EL (cell line): Measurements from ENCODE around the gene KCNN3.

Experiments used
- DNase-seq: peaks from one replicate; pipeline ENCODE4 v3.0.0-alpha.2; 2016

KCNN3 gene

DNA sequence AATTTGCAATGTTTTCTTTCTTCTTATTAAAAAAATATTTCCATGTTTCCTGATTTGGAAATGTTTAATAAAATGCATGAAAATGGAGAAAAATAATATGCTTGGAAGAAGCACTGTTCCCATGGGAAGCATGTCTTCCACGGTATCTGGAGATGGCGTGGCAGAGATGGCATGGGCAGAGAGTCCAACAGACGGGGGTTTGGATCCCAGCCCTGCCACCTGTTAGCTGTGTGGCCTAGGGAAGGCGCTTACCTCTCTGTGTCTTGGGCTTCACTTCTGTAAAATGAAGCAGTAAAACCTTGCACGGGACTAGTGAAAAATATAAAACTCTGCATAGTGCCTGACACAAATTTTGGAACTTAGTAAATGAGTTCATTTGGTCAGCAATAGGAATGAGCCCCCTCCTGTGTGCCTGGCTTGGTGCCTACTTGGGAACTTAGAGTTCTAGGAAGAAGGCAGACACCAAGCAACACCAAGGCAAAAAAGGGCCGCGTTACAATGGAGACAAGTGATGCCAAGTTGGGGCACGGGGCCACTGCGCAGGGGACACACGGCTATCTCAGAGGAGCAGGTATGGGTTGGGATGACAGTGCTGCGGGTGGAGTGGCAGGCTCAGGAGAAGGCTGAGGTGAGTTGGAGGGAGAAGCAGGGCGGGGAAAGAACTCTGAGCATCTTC, 124.2 kb downstream of the KCNN3 start:
- no peak for DNase-seq

DNA sequence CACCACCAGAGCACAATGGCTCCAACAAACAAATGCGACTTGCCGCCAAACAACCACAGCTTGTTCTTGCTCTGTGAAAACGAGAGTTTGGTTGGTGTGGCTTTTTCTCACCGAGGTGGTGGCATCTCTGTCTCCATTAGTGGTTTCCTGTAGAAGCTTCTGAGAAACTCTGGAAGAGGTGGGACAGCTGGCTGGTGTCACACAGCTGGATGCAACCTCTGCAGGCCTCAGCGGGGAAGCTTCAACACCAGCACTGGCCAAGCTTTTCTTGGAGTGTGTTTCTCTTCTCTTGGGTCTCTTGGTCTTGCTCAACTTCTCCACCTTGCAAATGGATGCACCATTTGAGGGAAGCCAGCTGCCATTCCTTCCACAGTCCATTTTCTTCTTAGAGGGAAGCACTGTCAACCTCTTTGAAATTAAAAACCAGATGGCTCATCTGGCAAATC, 124.8 kb downstream of the KCNN3 start:
- DNase-seq: no peak

DNA sequence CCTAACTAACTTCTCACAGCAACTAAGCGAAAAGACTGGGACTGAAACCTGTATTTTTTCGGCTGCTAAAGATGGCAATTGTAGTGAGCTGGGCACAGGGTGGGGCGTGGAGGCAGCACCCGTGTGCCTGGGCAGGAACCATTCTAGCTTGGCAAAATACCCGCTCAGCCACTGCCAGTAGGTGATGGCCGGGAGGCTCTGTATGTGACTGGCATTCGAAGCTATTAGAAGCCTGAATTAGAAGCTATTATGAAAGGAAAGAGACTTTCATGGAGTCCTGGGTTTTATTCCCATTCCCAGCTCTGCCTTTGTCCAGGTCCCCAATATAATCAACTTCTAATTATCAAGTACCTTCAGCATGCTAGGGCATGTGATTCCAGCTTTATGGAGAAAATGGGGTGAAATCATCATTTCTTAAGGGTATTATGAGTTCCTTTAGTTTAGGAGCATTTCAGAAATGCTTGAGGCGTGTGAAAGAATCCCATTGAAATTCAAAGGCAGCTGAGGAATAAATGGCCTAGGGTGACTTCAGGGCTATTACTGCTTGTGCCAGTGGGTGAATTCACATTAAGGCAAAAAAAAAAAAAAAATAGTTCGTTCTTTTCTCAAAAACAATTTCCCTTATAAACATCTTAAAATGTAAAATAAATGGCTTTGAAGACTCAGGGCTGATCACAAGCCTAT, 125.6 kb downstream of the KCNN3 start:
- DNase-seq: no peak

DNA sequence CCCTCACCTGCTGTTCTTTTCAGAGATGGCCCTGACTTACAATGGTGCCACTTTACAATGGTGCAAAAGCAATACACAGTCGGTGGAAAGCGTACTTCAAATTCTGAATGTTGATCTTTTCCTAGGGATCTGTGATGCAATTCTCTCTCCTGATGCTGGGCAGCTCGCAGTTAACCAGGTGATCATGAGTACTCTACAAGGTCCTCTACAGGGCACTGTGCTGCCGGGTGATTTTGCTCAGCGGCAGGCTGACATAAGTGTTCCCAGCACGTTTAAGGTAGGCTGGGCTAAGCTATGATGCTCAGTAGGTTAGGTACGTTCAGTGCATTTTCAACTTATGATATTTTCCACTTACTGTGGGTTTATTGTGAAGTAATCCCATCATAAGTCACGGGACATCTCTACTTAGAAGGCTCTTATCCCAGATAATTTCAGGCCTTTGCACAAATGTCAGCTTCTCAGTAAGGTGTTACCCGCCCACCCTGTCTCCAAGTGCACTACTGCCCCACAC, 126.5 kb downstream of the KCNN3 start:
- no peak for DNase-seq

DNA sequence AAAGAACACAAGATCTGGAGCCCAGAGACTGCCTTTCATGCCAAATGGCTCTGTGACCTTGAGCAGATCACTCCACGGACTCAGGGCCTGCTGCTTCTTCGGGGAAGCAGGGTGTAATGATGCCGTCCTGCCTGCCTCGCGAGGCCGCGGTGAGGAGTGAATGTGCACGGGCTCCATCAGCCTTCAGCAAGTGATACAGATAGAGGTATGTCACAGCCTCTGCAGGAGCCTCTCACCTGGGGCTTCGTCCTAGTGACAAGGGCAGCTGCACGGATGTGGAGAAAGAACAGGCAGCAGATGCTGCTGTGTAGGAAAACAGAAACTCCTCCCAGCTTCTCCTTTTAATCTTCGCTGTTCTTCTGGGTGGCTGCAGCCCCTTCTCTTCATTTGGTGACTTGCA, 127.5 kb downstream of the KCNN3 start:
- DNase-seq: no peak

DNA sequence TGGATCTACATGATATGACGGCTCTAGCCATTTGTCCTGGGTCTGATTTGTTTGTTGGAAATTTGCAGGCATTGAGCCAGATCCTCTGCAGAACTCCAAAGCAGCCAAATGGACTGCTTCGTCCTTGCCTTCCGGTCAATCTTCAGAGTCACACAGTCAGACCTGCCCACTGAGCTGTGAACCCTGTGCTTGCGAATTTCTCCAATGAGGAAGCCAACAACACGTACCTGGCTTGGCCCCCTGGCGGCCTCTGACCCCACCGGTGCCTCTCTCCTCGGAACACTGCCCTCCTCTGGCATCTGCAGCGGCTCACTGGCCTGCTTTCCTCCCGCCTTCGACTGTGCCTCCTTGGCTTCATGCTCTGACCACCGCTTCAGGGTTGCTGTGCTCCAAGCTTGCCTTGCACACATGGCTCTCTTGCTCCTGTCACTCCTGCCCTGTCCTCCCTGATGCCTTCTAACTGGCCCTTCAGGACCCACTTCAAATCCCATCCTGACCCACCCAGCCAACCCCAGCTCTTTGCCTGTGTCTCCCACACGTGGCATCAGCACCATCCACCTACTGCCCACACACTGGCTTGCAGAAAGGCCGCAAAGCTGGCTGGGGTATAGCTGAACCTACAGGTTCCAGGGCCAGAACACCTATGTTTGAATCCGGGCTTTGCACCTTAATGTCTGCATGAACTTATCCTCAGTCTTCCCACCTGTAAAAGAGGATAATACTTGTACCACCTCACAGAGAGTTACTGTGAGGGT, 128.2 kb downstream of the KCNN3 start:
- DNase-seq: peak; percentile 9

DNA sequence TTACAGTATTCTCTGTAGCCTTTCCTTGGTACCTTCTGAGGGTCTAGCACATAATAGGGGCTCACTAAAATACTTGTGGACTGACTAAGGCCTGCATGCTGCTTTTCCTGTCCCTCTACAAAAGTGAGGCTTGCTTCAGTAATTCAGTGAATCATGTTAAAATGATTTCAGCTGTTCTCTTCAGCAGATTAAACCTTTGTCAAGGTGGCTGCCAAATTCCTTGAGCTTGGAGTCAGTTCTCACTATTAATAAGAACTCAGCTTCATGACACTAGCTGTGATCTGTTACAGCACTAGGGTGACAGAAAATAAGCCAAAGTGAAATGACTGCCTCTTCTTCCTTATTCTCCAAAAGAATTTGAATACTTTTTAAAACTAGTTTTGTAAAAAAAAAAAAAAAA, 128.8 kb downstream of the KCNN3 start:
- peak; percentile 27 for DNase-seq

DNA sequence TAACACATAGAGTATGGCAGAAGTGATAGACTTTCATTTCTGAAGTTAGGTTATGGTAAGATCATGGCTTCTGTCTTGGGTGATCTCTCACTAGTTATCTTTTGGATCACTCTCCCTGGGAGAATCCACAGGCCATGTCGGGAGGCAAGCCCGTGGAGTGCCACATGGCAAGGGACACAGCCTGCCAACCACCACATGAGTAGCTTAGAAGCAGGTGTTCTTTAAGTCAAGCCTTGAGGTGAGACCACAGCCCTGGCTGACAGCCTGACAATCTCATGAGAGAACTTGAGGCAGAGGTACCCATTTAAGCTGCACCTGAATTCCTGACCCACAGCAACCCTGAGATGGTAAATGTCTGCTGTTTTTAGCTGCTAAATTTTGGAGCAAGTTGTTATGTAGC, 130.4 kb downstream of the KCNN3 start:
- DNase-seq: no peak

DNA sequence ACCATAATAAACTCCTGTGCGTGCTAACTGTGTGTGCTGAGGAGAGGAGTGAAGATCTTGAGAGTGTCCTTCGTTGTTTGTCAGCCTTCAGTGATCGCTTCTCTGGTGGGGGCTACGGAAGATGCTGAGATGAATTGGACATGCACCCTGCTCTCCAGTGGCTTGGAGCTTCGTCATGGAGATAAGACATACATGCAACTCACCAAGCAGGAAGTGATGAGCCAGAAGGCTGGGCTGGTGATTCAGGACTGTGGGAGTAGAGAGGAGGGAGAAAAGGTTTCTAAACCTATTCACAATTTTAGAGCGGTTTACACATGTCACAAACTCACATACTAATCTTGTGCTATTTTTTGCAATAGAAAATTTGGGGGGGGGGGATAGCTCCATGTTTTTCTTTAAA, 133.2 kb downstream of the KCNN3 start:
- peak; percentile 55 for DNase-seq

DNA sequence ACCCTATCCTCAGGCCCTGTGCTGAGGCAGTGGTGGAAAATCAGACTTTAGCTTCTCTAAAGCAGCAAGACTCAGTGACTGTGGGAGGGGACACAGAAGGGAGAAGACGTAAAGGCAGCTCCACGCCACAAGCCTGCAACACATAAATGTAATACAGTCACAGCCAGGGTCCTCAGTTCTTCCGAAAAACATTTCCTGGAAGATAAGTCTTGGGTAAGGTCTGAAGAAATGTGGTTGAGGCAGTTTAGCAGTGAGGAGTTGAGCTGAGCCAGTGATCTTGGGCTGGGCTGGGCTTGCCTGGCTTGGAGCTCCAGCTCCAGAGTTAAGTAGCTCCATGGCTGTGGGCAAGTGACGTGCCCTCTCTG, 134.3 kb downstream of the KCNN3 start:
- no peak for DNase-seq

DNA sequence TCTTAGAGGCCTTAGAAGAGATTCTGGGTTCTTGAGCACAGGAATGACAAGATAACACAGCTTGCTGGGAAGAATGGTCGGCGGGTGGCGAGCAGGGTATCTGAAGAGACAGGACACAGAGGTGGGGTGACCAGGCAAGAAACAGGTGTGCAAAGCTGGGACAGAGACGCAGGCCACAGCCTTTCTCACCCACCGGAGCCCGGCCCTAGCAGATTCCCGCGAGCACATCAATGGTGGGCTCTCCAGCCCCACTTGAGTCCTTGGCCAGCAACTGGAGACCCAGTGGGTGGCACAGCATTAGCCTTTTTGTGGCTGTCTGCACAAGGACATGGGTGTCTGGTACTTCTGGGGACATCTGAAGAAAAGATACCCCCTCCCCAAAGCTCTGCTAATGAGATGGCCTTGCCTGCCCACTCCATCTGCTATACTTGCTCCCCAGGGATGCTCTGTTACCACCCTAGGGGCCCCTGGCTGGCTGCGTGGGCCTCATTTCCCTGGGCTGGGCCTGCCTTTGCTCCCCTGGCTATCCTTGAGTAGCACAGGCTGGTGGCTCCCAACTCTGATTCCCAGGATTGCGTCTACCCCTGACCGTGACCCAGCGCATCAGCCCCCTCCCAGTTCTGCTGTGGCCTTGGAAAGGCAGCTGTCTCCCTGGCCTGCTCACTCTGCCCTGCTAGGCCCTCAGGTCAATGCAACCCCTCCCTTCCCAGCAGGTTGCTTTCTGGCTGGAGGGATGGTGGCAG, 134.8 kb downstream of the KCNN3 start:
- DNase-seq: no peak

DNA sequence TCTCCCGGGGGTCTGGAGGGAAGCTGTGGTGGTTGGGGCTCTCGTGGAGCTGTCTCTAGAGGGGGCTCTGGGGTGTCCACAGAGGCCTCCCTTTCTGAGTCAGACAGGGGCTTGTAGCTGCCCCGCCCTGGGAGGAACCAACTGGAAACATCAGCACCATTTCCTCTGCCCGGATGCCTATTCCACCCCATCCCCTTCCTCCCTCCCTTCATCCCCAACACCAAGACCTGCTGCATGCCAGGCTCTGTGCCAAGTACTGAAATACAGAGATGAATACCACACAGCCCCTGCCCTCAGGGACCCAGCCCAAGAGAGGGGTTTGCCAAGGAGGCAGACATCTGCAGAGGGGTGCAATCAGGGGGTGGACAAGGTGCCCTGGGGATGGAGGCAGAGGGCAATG, 136.5 kb downstream of the KCNN3 start:
- no peak for DNase-seq

DNA sequence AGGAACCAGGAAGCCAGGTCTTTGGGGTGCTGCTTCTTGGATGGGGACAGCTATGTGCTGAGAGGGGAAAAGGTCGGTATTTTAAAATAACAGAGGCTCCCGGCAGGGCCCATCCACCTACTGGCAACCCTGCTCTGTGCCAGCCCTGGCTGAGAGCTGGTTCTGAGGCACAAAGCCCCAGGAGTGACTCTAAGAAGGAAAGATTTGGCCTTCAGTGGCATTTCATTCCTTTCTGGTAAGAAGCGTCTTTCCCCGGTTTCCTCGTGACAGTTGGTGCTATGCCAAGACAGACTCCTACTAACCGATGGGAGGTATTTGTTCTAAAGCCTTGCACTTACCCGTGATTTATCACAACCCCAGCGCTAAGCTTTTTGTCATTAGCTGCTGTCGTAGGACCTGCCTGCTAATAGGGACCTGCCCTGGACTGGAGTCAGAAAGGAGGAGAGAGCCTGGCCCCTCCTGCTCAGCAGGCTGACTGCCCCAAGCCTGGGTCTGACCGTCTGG, 139.0 kb downstream of the KCNN3 start:
- DNase-seq: peak; percentile 36

DNA sequence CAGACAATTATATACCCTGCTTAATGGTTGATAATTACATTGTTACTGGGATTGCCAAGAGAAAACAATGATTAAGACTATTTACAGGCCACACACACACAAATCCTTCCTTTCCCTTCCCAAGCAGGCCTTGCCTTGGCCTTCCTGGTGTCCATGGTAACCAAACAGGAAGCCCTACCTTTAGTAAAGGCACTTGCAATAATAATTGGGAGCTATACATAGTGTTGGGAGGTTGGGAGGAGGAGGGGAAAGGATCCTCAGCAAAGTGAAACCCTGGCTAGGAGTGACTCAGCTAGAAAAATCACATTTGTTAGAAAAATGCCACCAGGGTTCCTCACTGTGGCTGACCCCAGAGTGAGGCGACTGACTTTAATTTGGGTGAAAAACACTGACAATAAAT, 139.8 kb downstream of the KCNN3 start:
- DNase-seq: peak; percentile 25

DNA sequence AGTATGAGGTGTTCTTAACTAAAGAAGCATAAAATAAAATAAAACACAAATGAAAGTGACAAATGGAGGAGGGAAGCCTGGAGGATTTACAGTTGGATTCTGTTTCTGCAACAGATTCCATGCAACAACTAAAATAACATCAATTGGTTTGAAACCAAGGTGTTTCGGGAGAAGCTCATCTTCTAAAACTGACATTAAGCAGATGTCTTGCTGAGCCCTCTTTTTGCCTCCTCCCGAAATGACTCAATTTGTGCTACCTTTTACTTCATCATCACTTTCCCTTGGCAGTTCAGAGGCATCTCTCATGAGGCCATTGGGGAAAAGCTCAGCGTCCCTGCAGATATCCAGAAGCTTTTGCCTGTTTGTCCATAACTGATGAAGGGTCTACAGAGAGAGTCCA, 140.5 kb downstream of the KCNN3 start:
- no peak for DNase-seq

DNA sequence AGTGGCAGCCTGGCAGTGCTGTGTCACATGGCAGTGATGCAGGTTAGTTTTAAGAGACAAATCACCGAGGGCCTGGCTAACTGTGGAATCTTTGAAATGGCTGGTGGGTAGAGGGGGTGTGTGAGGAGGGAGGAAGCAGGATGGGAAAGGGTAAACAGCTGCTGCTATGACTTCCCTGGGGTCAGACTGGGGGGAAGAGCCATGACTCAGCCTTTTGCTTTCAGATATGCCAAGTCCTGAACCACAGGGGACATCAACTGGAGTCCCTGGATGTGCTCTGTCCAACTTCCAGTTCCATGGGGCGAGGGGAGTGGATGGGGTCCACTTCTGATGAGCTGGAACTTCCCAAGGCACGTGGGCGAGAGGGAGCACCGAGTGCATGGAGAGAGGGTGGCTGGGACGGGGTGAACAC, 141.0 kb downstream of the KCNN3 start:
- peak; percentile 44 for DNase-seq

DNA sequence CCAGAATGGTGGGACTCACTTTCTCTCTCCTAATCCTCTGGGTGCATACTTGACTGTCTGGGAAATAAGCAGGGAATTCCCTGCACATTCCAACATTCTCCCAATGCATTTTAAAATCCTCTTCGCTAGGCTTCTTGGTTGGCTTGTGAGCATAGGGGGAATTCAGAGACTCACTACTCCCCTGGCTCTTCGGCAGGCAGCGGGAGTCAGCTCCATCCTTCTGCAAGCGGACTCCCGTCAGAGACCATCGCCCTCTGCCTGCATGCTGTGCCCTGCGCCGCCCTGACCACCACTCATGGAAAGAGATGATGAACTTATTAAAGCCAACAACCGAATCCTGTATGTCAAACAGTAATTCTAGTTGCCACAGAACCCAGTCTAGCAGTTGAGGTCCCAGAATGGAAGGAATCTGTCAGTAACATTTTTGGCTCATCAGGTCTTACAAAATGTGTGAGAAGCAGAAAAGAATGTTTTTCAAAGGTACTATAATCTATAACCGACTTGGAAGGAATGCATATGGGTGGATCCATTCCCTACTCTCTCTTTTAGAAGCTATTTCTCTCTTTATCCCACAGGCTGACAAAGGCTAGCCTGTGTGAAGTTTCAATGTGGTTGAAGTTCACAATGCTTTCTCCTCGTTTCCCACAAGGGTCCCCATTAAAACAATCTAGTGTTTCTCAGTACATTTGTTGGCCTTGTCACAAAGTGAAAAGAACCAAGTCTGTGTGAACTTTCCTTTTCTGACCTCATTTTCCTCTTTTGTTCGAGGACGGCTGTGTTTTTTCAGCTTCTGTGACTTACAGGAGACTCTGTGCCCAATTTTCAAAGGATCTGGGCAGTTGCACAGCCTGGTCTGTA, 143.0 kb downstream of the KCNN3 start:
- no peak for DNase-seq

DNA sequence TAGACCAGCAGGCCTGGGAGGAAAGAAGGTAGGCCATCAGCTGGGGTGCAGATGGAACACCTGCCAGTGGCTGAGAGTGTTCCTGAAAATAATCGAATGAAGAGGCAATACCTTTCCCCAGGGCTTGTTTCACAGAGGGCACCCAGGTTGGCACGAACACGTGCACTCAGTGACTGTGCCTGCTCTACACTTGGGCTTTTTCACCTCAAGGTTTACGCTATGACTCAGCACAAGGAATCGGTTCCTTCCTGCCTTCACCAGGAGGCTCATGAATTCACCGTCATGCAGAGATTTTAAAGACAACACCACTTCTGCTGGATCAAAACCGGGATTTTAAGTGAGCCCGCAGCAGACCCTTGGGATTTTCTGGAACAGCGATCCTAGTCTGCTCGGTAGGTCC, 143.6 kb downstream of the KCNN3 start:
- DNase-seq: no peak

DNA sequence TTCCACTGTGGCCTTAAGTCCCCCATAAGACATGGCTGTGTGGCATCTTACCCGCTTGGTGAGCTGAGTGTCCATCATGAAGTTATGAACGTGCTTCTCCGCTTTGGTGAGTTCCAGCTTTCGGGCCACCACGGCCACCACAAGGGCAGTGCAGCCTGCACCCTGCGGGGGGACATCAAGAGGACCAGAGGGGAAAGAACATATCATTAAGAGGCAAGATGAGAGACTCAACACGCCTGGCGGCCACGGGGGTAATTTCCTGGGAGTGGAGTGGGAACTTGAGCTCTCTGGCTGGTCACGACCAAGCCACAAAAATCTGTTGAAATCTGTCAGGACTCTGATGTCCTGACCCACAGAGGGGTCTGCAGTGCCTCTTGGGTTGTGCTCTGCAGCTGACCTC, 144.2 kb downstream of the KCNN3 start:
- DNase-seq: no peak

DNA sequence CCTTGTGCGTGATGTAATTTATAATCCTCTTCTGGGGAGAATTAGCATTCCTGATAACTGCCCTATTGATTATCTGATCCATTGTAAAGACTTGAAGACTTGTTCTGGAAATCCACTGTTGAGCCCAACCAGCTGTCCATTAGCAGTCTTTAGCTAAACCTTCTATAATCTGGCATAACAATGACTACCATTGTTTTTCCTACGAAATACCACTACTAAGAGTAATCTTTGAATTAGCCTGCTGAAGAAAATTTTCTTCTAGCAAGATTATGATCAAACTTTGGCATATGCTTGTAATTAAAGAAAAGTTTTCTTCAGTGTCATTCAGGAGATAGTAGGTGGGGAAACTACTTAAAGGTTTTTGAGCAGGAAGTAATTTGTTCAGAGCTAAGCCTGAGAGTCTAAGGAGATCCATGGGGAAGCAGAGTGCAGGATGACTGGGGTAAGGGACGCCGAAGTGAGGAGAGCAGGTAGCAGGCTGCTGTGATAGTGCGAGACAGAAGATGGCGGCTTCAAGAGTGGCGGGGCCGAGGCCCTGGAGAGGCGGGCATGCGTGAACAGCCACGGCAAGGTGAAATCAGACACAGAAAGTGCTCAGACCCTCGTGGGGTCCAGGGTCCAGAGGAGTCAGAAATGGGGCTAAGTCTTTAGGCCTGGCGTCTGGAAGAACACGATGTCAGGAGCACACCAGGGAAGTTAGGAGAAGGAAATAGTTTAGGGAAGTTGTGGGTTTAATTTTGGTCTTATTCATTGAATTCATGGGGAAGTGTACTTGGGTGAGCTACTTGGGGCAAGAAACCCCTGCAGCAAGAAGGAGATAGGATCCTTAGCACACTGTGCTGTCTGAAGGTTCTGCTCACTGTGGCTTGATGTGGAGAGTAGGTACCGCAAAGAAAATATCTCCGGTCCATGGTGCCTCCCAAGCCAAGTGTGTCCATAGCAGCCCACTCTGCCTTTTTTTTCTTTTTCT, 149.5 kb downstream of the KCNN3 start:
- no peak for DNase-seq
